ENCODE measurements around the gene RNF126. TPM values are rescaled to one million over a fixed set of nuclear protein-coding genes. Genes with fewer than 3 reads are reported as not detected.
"Not testable (repeated sequence)": the region's sequence is repeated elsewhere in the genome, so short reads cannot be mapped to it uniquely, and the experiment has no call there.

Gene RNF126
- total and polyA plus RNA-seq, 8 donors, result 11.9 to 33.7 (median 17.4) TPM

DNA sequence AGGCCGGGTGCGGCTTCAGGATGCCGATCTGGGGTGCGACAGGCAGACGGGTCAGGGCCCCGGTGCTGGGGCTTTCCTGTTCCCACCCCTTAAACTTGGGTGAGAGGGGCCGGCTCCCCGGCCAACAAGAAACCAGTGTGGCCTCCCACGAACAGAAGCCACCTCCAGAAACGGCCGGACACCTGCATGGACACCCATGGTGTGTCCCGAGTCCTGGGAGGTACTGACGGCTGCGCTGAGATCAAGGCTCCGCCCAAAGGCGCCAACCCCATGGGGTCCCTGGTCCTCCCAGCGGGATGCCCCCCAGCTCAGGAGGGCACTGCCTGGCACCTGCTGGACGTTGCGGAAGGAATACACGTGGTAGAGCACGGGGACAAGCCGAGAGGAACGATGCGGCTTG, 41.2 kb downstream of the RNF126 start:
- 93 to 96% methylated on average over 24 of the region's 24 CpGs for WGBS, 2 donors
- Histone ChIP-seq H3K4me1 (no peaks in the 10 kb centered on the region), H3K9me3 (no peaks in the 10 kb centered on the region), H3K27ac (no peak overlapping the region), H3K27me3 (no peaks in the 10 kb centered on the region), H3K36me3 (peaks cover 2 to 22% (median 12%) of the 10 kb centered on the region in 3 donors), H3K4me3 (no peak overlapping the region)
- intact Hi-C loops (cut with DNase I), result no loop called here
- no peak for ATAC-seq
- TF ChIP-seq, protein P1, sequence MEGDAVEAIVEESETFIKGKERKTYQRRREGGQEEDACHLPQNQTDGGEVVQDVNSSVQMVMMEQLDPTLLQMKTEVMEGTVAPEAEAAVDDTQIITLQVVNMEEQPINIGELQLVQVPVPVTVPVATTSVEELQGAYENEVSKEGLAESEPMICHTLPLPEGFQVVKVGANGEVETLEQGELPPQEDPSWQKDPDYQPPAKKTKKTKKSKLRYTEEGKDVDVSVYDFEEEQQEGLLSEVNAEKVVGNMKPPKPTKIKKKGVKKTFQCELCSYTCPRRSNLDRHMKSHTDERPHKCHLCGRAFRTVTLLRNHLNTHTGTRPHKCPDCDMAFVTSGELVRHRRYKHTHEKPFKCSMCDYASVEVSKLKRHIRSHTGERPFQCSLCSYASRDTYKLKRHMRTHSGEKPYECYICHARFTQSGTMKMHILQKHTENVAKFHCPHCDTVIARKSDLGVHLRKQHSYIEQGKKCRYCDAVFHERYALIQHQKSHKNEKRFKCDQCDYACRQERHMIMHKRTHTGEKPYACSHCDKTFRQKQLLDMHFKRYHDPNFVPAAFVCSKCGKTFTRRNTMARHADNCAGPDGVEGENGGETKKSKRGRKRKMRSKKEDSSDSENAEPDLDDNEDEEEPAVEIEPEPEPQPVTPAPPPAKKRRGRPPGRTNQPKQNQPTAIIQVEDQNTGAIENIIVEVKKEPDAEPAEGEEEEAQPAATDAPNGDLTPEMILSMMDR (IDR thresholded peaks at IDR 0.05), result no peak
- no peak for FAIRE-seq
- peak in 1 of 6 donors; percentile 62 for DNase-seq

DNA sequence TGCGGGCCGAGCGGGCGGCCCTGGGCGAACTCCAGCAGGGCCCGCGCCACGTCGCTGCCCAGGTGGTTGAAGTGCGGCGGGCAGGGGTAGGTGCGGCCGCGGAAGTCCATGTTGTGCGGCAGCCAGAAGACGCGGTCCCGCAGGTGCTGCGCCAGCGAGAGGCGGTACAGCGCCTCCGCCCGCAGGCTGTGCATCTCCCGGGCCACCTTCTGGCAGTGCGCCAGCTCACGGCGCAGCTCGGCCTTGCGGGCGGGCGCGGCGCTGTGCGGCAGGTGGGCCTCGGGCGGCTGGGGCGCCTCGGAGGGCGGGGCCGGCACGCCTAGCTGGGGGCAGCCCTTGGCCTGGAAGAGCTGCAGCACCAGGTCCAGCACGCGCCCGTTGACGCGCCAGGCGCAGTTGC, 41.8 kb downstream of the RNF126 start:
- FAIRE-seq; H3K4me3 ChIP-seq; H3K4me1 ChIP-seq; H3K27ac ChIP-seq; H3K9me3 ChIP-seq; ATAC-seq; intact Hi-C loops (cut with DNase I); H3K27me3 ChIP-seq: not testable (repeated sequence)
- 96 to 97% methylated on average over 46 to 48 of the region's 48 CpGs for WGBS, 2 donors
- DNase-seq, result peak in 2 of 6 donors; percentile 57
- peaks cover 2 to 22% (median 12%) of the 10 kb centered on the region in 3 donors for H3K36me3 ChIP-seq

DNA sequence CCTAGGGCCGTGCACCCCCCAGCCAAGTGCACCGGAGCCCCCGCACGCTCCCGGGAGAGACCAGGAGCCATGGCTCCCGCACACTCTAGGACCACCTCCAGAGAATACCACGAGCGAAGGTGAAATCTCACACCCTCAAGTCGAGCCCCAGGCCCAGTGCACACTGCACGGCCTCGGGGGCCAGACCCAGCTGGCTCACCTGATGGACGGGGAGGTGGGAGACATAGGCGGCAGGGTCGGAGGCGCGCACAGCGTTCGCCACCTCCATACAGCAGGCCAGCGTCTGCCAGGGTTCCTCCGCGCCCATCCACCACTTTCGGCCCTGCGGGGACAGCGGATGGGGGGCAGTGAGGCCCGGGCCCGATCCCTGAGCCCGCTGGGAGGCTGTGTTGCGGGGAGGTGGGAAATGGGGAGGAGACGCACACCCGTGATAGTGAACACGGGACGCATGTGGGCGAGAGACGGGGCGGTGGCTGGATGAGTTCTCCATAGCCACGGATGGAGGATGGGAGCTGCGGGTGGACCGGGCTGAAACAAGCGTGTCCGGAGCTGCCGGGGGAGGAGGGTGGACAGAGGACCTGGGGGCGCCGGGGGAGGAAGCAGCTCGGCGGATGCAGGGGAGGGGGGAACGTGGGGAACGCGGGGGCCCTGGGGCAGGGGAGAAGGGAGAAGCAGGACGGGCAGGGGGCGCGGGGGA, 42.7 kb downstream of the RNF126 start:
- 94 to 95% methylated on average over 41 to 48 of the region's 51 CpGs for WGBS, 2 donors
- H3K9me3 ChIP-seq, result no peaks in the 10 kb centered on the region
- H3K4me3 ChIP-seq, result no peak overlapping the region
- peaks cover 2 to 22% (median 12%) of the 10 kb centered on the region in 3 donors for H3K36me3 ChIP-seq
- TF ChIP-seq, protein P1 (IDR thresholded peaks at IDR 0.05), result no peak
- FAIRE-seq, result no peak
- ATAC-seq, result no peak
- peak in 1 of 6 donors; percentile 69 for DNase-seq
- H3K27ac ChIP-seq, result no peak overlapping the region
- no peaks in the 10 kb centered on the region for H3K4me1 ChIP-seq
- H3K27me3 ChIP-seq, result no peaks in the 10 kb centered on the region
- intact Hi-C loops (cut with DNase I), result no loop called here

DNA sequence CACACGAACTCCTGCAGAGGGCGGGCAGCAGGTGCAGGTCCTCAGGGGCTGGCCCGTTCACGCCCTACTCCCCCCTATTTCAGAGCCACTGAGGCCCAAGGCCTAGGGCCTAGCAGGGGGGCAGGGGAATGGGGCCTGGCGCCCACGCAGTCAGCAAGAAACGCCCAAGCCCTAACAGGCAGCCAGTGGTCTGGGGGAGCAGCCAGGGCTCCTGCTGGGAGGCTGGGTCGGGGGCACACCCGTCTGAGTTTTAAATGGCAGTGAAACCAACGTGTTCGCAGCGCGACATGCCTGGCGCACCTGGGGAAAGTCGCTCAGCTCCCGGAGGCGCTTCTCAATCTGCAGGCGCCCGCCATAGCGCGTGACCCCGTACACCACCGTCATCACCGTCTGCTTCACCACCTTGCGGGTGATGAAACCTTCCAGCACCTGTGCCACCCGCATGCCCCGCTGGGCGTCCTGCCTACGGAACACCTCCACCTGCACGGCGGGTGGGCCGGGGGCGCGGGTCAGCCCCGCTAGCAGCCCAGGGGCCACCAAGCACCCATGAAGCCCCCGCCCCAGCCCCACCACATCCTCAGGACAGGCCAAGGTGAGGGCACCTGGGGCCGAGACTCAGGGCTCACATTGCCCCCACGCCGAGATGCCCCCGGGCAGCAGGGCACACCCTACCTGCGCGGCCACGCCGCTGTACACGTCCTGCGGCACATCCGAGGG, 43.6 kb downstream of the RNF126 start:
- H3K36me3 ChIP-seq, result peaks cover 2 to 22% (median 12%) of the 10 kb centered on the region in 3 donors
- TF ChIP-seq, protein P1 (IDR thresholded peaks at IDR 0.05), result no peak
- H3K4me3 ChIP-seq, result no peak overlapping the region
- no peaks in the 10 kb centered on the region for H3K4me1 ChIP-seq
- H3K27ac ChIP-seq, result no peak overlapping the region
- H3K9me3 ChIP-seq, result no peaks in the 10 kb centered on the region
- 95 to 98% methylated on average over 39 to 47 of the region's 47 CpGs for WGBS, 2 donors
- intact Hi-C loops (cut with DNase I), result no loop called here
- DNase-seq (peak in 1 of 6 donors; percentile 57), ATAC-seq (no peak), FAIRE-seq (no peak)
- H3K27me3 ChIP-seq, result no peaks in the 10 kb centered on the region

DNA sequence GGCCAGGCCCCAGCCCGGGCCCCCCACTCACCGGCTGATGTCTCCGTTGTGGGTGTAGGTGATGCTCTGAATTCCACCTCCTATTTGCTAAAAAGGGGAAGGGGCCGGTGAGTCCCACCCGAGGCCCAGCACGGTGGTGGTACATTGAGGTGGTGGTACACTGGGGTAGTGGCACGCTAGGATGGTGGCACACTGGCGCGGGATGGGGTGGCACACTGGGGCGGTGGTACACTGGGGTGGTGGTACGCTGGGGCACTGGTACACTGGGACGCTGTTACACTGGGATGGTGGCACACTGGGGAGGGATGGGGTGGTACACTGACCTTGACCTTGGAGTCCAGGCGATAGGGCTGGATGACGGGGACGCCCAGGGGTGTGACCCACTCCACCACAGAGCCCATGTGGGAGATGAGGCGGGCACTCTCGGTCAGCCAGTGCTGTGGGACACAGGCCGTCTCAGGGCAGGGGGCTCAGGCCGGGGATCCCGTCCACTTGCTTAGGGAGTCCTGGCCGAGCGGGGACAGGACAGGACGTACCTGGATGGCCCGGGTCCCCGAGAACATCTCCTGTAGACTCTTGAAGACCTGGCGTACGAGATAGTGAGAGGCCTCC, 44.2 kb downstream of the RNF126 start:
- Histone ChIP-seq H3K36me3 (peaks cover 2 to 22% (median 12%) of the 10 kb centered on the region in 3 donors), H3K4me3 (no peak overlapping the region), H3K27ac (no peak overlapping the region), H3K9me3 (no peaks in the 10 kb centered on the region), H3K4me1 (no peaks in the 10 kb centered on the region), H3K27me3 (no peaks in the 10 kb centered on the region)
- ATAC-seq, result no peak
- TF ChIP-seq, protein P1 (IDR thresholded peaks at IDR 0.05), result no peak
- FAIRE-seq, result no peak
- 92 to 94% methylated on average over 25 to 27 of the region's 27 CpGs for WGBS, 2 donors
- intact Hi-C loops (cut with DNase I), result no loop called here
- peak in 1 of 6 donors; percentile 71 for DNase-seq
